ENCODE data around the gene TCEAL7.
"Not testable (repeated sequence)": the region's sequence is repeated elsewhere in the genome, so short reads cannot be mapped to it uniquely, and the experiment has no call there.

GRCh38 chrX:103359605-103360004 is 29.6 kb downstream of the TCEAL7 start:
- not testable (repeated sequence) for TF ChIP-seq CTCF (conservative IDR thresholded peaks at IDR 0.05); EZH2 (IDR thresholded peaks at IDR 0.05; ENCODE audit: low read depth)

All from PC-9 (cell line).